HG03108 (cell line): ENCODE results near the gene LRRC23.

Source experiments
- ATAC-seq: cut with Tn5 transposase; IDR thresholded peaks from one replicate; pipeline ENCODE4 v1.9.1; 2021; ENCODE audit warnings: moderate library complexity; ENCODE audit not compliant: unreplicated experiment

Gene LRRC23

GRCh38 chr12:6942331-6942665, 37.7 kb downstream of the LRRC23 start:
- ATAC-seq: no peak

GRCh38 chr12:6943389-6943721, 38.7 kb downstream of the LRRC23 start:
- ATAC-seq: peak; percentile 23

GRCh38 chr12:6943722-6944380, 39.2 kb downstream of the LRRC23 start, which contains the start of the genes C12orf57 and RNU7-1:
TSS of gene C12orf57 (plus strand) at chr12:6944022. CDS start at chr12:6944122, 100 bp downstream.
TSS of gene RNU7-1 (plus strand) at chr12:6943816.
- peak; percentile 24 for ATAC-seq

- ATAC-seq: no peak
These were observed 40.0 kb downstream of the LRRC23 start for GRCh38 chr12:6944381-6945186.

- no peak for ATAC-seq
These were observed 41.0 kb downstream of the LRRC23 start for GRCh38 chr12:6945613-6946012.

- ATAC-seq: peak; percentile 30
These were observed 41.7 kb downstream of the LRRC23 start for GRCh38 chr12:6946033-6946919.

- ATAC-seq: no peak
These were observed 42.3 kb downstream of the LRRC23 start for GRCh38 chr12:6946920-6947374.

- ATAC-seq: no peak
These were observed 43.0 kb downstream of the LRRC23 start for GRCh38 chr12:6947615-6948014.

GRCh38 chr12:6948873-6949594, 44.4 kb downstream of the LRRC23 start:
- ATAC-seq: no peak

- ATAC-seq: no peak
These were observed 45.8 kb downstream of the LRRC23 start for GRCh38 chr12:6950401-6950801.

- peak; percentile 24 for ATAC-seq
These were observed 46.4 kb downstream of the LRRC23 start, which contains the start of gene PTPN6 for GRCh38 chr12:6950811-6951540. TSS of gene PTPN6 (plus strand) at chr12:6951356. CDS start at chr12:6951513, 157 bp downstream.

- ATAC-seq: no peak
These were observed 47.0 kb downstream of the LRRC23 start for GRCh38 chr12:6951551-6952120.

- no peak for ATAC-seq
These were observed 47.7 kb downstream of the LRRC23 start for GRCh38 chr12:6952121-6952862.

- no peak for ATAC-seq
These were observed 48.3 kb downstream of the LRRC23 start for GRCh38 chr12:6952863-6953441.

- peak; percentile 32 for ATAC-seq
These were observed 49.1 kb downstream of the LRRC23 start for GRCh38 chr12:6953442-6954315.

- no peak for ATAC-seq
These were observed 49.9 kb downstream of the LRRC23 start for GRCh38 chr12:6954316-6955107.
